ENCODE measurements around the gene TMEM132C. TPM values are rescaled to one million over a fixed set of nuclear protein-coding genes. Genes with fewer than 3 reads are reported as not detected.

The TMEM132C gene
- total RNA-seq, 1 experiment from 2014 or later: not detected

- no peak overlapping the region for H3K27ac Mint-ChIP-seq
- TF ChIP-seq ZBTB21 (CRISPR knock-in tag; IDR thresholded peaks at IDR 0.05; ENCODE audit: borderline replicate concordance) (no peak), ZNF317 (CRISPR knock-in tag; IDR thresholded peaks at IDR 0.05; ENCODE audit: borderline replicate concordance, low read depth) (no peak), NR3C1 (CRISPR knock-in tag; conservative IDR thresholded peaks at IDR 0.05; ENCODE audit: low read depth) (no peak), CREB1 (CRISPR knock-in tag; IDR thresholded peaks at IDR 0.05) (no peak)
- no peak overlapping the region for H3K4me3 Mint-ChIP-seq
- peaks cover 86% of the 10 kb centered on the region for H3K9me3 Mint-ChIP-seq
- peaks cover 83% of the 10 kb centered on the region for H3K36me3 Mint-ChIP-seq
- DNase-seq (ENCODE audit: low spot score): no peak
- POLR2A ChIA-PET: no interaction called here
- H3K4me1 Mint-ChIP-seq: no peaks in the 10 kb centered on the region
- H3K27me3 Mint-ChIP-seq (ENCODE audit: low read depth): peaks cover 27% of the 10 kb centered on the region
- CTCF ChIA-PET: no interaction called here
- ATAC-seq: no peak
Observed at GRCh38 chr12:128702371-128702770, 435.4 kb downstream of the TMEM132C start.

- Mint-ChIP-seq H3K27me3 (ENCODE audit: low read depth) (peaks cover 20% of the 10 kb centered on the region), H3K4me1 (no peaks in the 10 kb centered on the region), H3K36me3 (peaks cover 67% of the 10 kb centered on the region), H3K9me3 (peaks cover 70% of the 10 kb centered on the region), H3K27ac (no peak overlapping the region), H3K4me3 (no peak overlapping the region)
- CTCF ChIA-PET: no interaction called here
- no peak for ATAC-seq
- TF ChIP-seq CREM (CRISPR knock-in tag; IDR thresholded peaks at IDR 0.05): no peak
- TF ChIP-seq SMAD4 (CRISPR knock-in tag; IDR thresholded peaks at IDR 0.05): no peak
- no peak for DNase-seq (ENCODE audit: low spot score)
- POLR2A ChIA-PET: no interaction called here
Observed at GRCh38 chr12:128705140-128705539, 438.2 kb downstream of the TMEM132C start.

DNA sequence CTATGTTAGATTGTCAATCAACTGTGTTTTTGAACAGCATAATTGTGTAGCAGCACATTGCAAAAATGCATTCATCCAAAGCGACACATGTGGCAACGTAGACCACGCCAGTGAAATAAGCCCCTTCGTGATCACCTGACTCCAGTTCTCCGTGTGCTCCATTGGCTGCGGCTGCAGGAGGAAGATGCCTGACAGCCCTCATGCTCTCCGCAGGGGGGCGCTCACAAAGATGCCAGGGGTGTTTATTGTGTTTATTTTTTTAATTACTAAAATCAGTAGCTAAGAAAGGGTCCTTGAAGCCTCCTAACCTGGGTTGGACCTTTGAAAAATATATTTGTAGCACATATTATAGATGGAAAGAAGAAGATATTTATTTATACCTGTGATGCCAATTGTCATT lies 440.5 kb downstream of the TMEM132C start:
- ATAC-seq (no peak), DNase-seq (ENCODE audit: low spot score) (no peak)
- Mint-ChIP-seq H3K27me3 (ENCODE audit: low read depth) (peaks cover 10% of the 10 kb centered on the region), H3K36me3 (peaks cover 59% of the 10 kb centered on the region), H3K9me3 (peaks cover 63% of the 10 kb centered on the region), H3K27ac (no peak overlapping the region), H3K4me3 (no peak overlapping the region), H3K4me1 (no peaks in the 10 kb centered on the region)
- CTCF ChIA-PET: no interaction called here
- POLR2A ChIA-PET: no interaction called here
- no peak for TF ChIP-seq NR1H2 (CRISPR knock-in tag; IDR thresholded peaks at IDR 0.05)
- TF ChIP-seq SMAD4 (CRISPR knock-in tag; IDR thresholded peaks at IDR 0.05): no peak
- TF ChIP-seq, protein P1, sequence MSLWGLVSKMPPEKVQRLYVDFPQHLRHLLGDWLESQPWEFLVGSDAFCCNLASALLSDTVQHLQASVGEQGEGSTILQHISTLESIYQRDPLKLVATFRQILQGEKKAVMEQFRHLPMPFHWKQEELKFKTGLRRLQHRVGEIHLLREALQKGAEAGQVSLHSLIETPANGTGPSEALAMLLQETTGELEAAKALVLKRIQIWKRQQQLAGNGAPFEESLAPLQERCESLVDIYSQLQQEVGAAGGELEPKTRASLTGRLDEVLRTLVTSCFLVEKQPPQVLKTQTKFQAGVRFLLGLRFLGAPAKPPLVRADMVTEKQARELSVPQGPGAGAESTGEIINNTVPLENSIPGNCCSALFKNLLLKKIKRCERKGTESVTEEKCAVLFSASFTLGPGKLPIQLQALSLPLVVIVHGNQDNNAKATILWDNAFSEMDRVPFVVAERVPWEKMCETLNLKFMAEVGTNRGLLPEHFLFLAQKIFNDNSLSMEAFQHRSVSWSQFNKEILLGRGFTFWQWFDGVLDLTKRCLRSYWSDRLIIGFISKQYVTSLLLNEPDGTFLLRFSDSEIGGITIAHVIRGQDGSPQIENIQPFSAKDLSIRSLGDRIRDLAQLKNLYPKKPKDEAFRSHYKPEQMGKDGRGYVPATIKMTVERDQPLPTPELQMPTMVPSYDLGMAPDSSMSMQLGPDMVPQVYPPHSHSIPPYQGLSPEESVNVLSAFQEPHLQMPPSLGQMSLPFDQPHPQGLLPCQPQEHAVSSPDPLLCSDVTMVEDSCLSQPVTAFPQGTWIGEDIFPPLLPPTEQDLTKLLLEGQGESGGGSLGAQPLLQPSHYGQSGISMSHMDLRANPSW (CRISPR knock-in tag; conservative IDR thresholded peaks at IDR 0.05; ENCODE audit: low read depth): no peak
- no peak for TF ChIP-seq E2F5 (CRISPR knock-in tag; IDR thresholded peaks at IDR 0.05)
- no peak for TF ChIP-seq SOX15 (CRISPR knock-in tag; IDR thresholded peaks at IDR 0.05)
- no peak for TF ChIP-seq ARID4B (CRISPR knock-in tag; IDR thresholded peaks at IDR 0.05; ENCODE audit: borderline replicate concordance)
- no peak for TF ChIP-seq FOXP1 (CRISPR knock-in tag; IDR thresholded peaks at IDR 0.05; ENCODE audit: borderline replicate concordance)

DNA sequence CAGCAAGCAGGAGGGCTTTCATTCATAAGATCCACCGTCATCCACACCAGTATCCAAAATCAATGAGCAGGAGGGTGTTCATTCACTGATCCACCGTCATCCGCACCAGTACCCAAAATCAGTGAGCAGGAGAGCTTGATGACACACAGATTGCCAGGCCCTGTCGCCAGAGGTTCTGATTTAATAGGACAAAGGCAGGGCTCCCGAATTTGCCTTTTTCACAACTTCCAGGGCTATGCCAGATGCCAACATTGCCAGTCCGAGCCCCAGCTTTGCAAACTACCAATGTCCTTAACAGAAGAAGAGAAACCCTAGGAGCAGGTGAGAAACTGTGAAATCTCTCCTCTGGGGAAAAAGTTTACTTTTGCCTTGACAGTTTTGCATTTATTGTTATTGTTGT lies 441.8 kb downstream of the TMEM132C start:
- H3K4me3 Mint-ChIP-seq: no peak overlapping the region
- H3K9me3 Mint-ChIP-seq: peaks cover 63% of the 10 kb centered on the region
- H3K4me1 Mint-ChIP-seq: no peaks in the 10 kb centered on the region
- no peak overlapping the region for H3K27ac Mint-ChIP-seq
- ATAC-seq (no peak), DNase-seq (ENCODE audit: low spot score) (no peak)
- TF ChIP-seq FOXJ3 (CRISPR knock-in tag; IDR thresholded peaks at IDR 0.05; ENCODE audit: borderline replicate concordance) (no peak), TP53 (CRISPR knock-in tag; IDR thresholded peaks at IDR 0.05) (no peak)
- CTCF ChIA-PET: no interaction called here
- POLR2A ChIA-PET: no interaction called here
- H3K36me3 Mint-ChIP-seq: peaks cover 61% of the 10 kb centered on the region
- H3K27me3 Mint-ChIP-seq (ENCODE audit: low read depth): peaks cover 16% of the 10 kb centered on the region

All from WTC11 (cell line).